Small intestine (tissue), 16 donors: ENCODE measurements around the gene PTPN22. TPM values are rescaled to one million over a fixed set of nuclear protein-coding genes. Genes with fewer than 3 reads are reported as not detected.

Experiments used
- DNase-seq, 2 donors: peaks; one replicate each; pipeline versions ENCODE4 v3.0.0 to v3.0.0-alpha.2; 2013
- FAIRE-seq: peaks from 2 replicates; lab custom pipeline; 2012; peaks lifted over from hg19 to GRCh38; lab: Jason Lieb, UNC
- H3K27ac ChIP-seq, 3 donors: one replicate each; pipeline ENCODE4 v1.5.1; 2013; ENCODE audit warnings: low read length in 2 of 3, mild to moderate bottlenecking in 2 of 3, control low read depth in 1 of 3, inconsistent platforms in 1 of 3, low read depth in 1 of 3, moderate library complexity in 1 of 3
- H3K27me3 ChIP-seq, 3 donors: one replicate each; pipeline ENCODE4 v1.6.1; 2013; ENCODE audit warnings: low read length in 3 of 3, inconsistent platforms in 1 of 3; ENCODE audit not compliant: control insufficient read depth in 3 of 3, insufficient read depth in 3 of 3
- H3K36me3 ChIP-seq, 3 donors: one replicate each; pipeline ENCODE4 v1.6.1; 2013; ENCODE audit warnings: low read length in 3 of 3, inconsistent platforms in 1 of 3, low read depth in 1 of 3, mild to moderate bottlenecking in 1 of 3, moderate library complexity in 1 of 3; ENCODE audit not compliant: control insufficient read depth in 3 of 3, insufficient read depth in 2 of 3
- H3K4me1 ChIP-seq, 3 donors: one replicate each; pipeline ENCODE4 v1.6.1; 2013; ENCODE audit warnings: low read length in 2 of 3, inconsistent platforms in 1 of 3, low read depth in 1 of 3, mild to moderate bottlenecking in 1 of 3, moderate library complexity in 1 of 3; ENCODE audit not compliant: control insufficient read depth in 3 of 3, insufficient read depth in 2 of 3
- H3K4me3 ChIP-seq, 3 donors: one replicate each; pipeline ENCODE4 v1.5.1; 2013; ENCODE audit warnings: low read length in 3 of 3, control low read depth in 1 of 3, inconsistent platforms in 1 of 3, low read depth in 1 of 3, mild to moderate bottlenecking in 1 of 3, moderate library complexity in 1 of 3
- H3K9me3 ChIP-seq, 2 donors: one replicate each; pipeline ENCODE4 v1.6.1; 2013; ENCODE audit warnings: low read depth in 1 of 2, low read length in 1 of 2; ENCODE audit not compliant: control insufficient read depth in 2 of 2, insufficient read depth in 1 of 2
- WGBS, 3 donors: extraction: QIAGEN DNeasy Blood & Tissue Kit; methylation state at CpG; one replicate each; pipeline ENCODE4 v1.1.7; 2013; 5-methylcytosine and 5-hydroxymethylcytosine counted together
- long read RNA-seq, 10 donors: transcript quantifications; one replicate each; lab custom pipeline, GENCODE V29; 2026
- polyA plus RNA-seq, 4 donors: library from polyadenylated mRNA; stranded (reverse) in 3 of 4; unstranded in 1 of 4; fragments of 200-250 nt in 3 of 4; fragments of 120-200 nt in 1 of 4; gene quantifications; one replicate each; pipeline versions ENCODE4 v1.2.1 to v1.2.3, GENCODE V29; 2013
- donor health status: healthy with polysubstance abuse.
- donor health status: control.
- donor health status: control.
- donor health status: Bipolar disorder and iron deficiency.
- donor health status: healthy.

Gene PTPN22
- polyA plus RNA-seq = 10 to 100 TPM in 2 of 4 donors, 1 to 10 TPM in 2; 2.0 to 20.1 (median 8.4) TPM
- long read RNA-seq, donor 1 = 0 reads
- long read RNA-seq, donor 2, partial matches to known transcripts = 0 of 1 reads
- long read RNA-seq, donor 2, other reads (novel, unspliced or antisense) = 0 of 1 reads
- long read RNA-seq, donor 3 = 0 reads
- long read RNA-seq, donor 4 = 0 reads
- long read RNA-seq, donor 5 = 0 reads
- long read RNA-seq, donor 6 = 0 reads
- long read RNA-seq, donor 7 = 0 reads
- long read RNA-seq, donor 8 = 0 reads
- long read RNA-seq, donor 9 = 0 reads
- long read RNA-seq, donor 10 = 0 reads

DNA sequence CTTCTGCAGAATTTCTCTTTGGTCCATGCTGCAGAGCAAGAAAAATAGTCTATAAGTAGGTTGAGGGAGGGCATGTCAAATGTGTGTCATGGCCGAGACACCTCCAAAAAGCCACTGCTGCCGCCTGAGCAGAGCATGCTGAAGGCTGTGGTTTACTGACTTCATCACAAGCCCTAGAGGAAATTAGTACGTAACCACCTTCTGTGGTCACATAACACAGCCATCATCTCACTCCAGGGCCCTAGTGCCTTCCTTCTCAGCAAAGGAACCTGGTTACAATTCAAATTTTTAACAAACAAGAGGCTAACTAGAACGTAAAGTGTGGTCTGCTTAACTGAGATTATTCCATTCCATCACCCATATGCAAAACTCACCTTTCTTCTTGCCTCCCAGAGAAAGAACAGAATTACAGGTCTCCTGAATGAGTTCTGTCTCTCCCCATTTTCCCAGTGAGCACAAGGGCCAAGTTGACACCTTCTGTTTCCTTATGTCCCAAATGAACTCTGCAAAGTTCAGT is at the start of gene PTPN22:
TSS of gene PTPN22 (minus strand) at position 116 of the 517 bp plus-strand sequence.
- Histone ChIP-seq H3K27ac (peak within 1 kb of the TSS in 2 of 3 donors; percentile 74 to 78), H3K4me3 (peak within 1 kb of the TSS in 2 of 3 donors; percentile 13 to 39), H3K9me3 (no peaks in the 10 kb centered on the region), H3K4me1 (peaks cover 4 to 12% (median 12%) of the 10 kb centered on the region in 3 donors), H3K36me3 (peaks cover 0 to 5% (median 0%) of the 10 kb centered on the region in 3 donors), H3K27me3 (no peaks in the 10 kb centered on the region)
- FAIRE-seq (no peak), DNase-seq (peak in 1 of 2 donors; percentile 70)
- WGBS, 3 donors = 66 to 80% (median 71%) methylated on average over 4 of the region's 4 CpGs

DNA sequence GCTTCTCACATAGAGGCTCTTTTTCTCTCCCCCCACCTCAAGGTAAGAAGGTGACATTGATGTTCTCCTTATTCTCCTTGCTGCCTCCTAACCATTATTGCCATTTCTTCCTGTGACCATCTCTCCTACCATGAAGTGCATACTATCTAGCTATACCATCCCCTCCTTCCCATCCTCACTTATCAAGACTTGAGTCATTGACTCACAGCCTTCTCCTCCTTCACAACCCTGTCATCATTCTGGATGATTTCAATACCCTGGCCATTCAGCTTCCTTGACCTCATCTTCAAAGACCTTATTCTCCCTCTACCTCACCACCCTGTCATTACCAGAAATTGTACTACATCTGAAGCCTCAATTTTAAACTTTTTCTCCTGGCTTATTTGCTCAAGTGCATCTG is 46.7 kb upstream of the PTPN22 start:
- Histone ChIP-seq H3K4me1 (no peaks in the 10 kb centered on the region), H3K36me3 (peaks cover 0 to 4% (median 0%) of the 10 kb centered on the region in 3 donors), H3K27me3 (no peaks in the 10 kb centered on the region), H3K4me3 (no peak overlapping the region), H3K27ac (no peak overlapping the region), H3K9me3 (no peaks in the 10 kb centered on the region)
- DNase-seq = no peak
- FAIRE-seq = no peak

DNA sequence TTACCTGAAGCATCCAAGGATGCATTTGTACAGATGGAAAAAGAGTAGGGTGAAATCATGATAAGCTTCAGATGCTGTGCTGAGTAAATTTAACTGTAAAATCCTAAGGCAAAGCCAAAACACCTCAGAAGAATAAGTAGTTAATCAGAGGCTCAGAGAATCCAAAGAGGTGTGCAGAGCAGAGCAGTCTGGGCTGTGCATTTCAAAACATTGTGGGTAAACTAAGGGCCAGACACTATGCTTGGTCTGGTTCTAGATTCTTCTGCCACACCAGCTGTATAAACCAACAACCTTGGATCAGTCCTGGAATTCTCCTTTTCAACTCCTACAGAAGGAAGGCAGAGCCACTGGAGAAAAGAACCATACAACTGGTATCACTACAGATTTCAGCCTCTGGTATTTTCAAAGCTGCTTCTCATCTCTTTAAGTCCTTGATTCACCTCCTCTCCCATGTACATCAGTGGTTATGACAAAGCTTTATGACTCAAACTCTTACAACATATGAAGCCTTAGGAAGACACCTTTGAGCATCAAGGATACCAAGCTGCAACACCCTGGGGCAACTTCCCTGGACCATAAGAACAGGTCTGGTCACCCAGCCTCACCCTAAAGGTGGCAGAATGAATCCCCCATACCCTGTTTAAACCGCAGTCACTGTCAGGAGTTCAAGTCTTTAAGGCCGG is 46.0 kb upstream of the PTPN22 start:
- Histone ChIP-seq H3K9me3 (no peaks in the 10 kb centered on the region), H3K4me3 (no peak overlapping the region), H3K4me1 (peaks cover 0 to 6% (median 0%) of the 10 kb centered on the region in 3 donors), H3K27ac (no peak overlapping the region), H3K36me3 (peaks cover 0 to 9% (median 0%) of the 10 kb centered on the region in 3 donors), H3K27me3 (no peaks in the 10 kb centered on the region)
- no peak for FAIRE-seq
- DNase-seq = no peak
- 88 to 100% (median 88%) methylated on average over 2 of the region's 2 CpGs for WGBS, 3 donors

DNA sequence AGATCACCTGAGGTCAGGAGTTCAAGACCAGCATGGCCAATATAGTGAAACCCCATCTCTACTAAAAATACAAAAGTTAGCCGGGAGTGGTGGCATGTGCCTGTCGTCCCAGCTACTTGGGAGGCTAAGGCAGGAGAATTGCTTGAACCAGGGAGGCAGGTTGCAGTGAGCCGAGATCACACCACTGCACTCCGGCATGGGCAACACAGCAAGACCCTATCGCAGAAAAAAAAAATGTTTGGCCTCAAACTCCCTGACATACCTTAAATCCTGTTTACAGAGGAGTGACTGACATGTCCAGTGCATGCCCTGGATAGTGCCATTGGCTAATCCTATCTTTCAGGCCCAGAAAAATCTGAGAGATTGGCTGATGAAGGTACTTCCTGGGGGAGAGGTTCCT is 45.5 kb upstream of the PTPN22 start:
- Histone ChIP-seq H3K27ac (no peak overlapping the region), H3K4me1 (peaks cover 0 to 8% (median 0%) of the 10 kb centered on the region in 3 donors), H3K4me3 (no peak overlapping the region), H3K27me3 (no peaks in the 10 kb centered on the region), H3K36me3 (peaks cover 0 to 11% (median under 1%) of the 10 kb centered on the region in 3 donors), H3K9me3 (no peaks in the 10 kb centered on the region)
- FAIRE-seq = no peak
- 97 to 98% (median 98%) methylated on average over 5 of the region's 5 CpGs for WGBS, 3 donors
- no peak for DNase-seq

DNA sequence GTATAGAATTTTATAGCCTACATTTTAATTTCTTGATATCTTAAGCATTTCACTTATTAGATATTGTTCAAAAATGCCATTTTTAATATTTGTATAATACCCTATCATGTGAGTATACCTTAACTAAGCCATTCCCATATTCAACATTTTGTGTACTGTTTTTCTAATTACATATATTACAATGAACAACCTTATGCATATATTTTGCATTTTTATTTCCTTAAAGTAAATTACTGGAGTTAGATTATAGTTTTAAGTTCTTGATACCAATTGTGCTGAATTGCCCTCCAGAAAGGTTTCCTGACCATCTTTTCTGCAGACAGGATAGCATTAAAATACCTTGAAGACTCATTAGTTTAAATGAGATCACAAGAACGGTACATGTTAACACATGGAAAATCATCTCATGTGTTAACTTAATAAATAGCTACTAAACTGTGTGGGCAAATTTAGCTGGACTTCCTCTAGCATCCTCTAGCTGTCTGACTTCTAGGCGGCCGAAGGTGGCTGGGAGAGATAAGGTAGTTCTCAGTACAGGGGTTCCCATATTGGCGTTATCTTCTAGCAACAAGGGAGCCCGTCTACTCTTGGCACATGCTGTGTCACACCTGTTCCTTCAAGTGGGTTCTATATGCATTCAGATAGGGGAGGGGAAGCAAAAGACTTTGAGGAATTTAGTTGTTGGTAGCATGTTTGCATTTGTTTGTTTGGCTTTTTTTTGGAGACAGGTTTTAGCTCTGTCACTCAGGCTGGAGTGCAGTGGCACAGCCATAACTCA is 42.6 kb upstream of the PTPN22 start:
- Histone ChIP-seq H3K27me3 (no peaks in the 10 kb centered on the region), H3K4me1 (peaks cover 0 to 8% (median 0%) of the 10 kb centered on the region in 3 donors), H3K9me3 (no peaks in the 10 kb centered on the region), H3K36me3 (peaks cover 0 to 26% (median 2%) of the 10 kb centered on the region in 3 donors), H3K4me3 (no peak overlapping the region), H3K27ac (no peak overlapping the region)
- DNase-seq (no peak), FAIRE-seq (no peak)
- 50 to 73% (median 63%) methylated on average over 5 of the region's 5 CpGs for WGBS, 3 donors

DNA sequence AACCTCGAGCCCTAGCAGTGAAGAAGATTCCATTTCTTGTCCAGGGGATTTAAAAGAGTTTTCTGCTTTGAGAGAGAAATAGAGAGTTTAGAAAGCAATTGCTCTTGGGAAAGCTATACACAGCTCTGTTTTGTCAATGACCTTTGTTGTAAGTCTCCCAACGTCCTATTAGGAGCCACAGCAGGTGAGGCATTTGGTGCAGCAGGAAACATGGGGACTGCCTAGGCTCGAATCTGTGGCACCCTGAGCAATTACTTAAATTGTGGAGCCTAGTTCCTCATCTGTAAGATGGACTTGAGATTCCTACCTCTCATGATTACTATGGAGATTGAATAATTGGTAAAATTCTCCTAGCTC is 41.8 kb upstream of the PTPN22 start:
- Histone ChIP-seq H3K4me1 (peaks cover 0 to 8% (median 0%) of the 10 kb centered on the region in 3 donors), H3K9me3 (no peaks in the 10 kb centered on the region), H3K36me3 (peaks cover 0 to 30% (median 2%) of the 10 kb centered on the region in 3 donors), H3K4me3 (no peak overlapping the region), H3K27me3 (no peaks in the 10 kb centered on the region), H3K27ac (peak overlapping the region in 2 of 3 donors; percentile 57 to 80)
- WGBS, 3 donors = 21 to 42% (median 39%) methylated on average over 3 of the region's 3 CpGs
- no peak for FAIRE-seq
- no peak for DNase-seq

DNA sequence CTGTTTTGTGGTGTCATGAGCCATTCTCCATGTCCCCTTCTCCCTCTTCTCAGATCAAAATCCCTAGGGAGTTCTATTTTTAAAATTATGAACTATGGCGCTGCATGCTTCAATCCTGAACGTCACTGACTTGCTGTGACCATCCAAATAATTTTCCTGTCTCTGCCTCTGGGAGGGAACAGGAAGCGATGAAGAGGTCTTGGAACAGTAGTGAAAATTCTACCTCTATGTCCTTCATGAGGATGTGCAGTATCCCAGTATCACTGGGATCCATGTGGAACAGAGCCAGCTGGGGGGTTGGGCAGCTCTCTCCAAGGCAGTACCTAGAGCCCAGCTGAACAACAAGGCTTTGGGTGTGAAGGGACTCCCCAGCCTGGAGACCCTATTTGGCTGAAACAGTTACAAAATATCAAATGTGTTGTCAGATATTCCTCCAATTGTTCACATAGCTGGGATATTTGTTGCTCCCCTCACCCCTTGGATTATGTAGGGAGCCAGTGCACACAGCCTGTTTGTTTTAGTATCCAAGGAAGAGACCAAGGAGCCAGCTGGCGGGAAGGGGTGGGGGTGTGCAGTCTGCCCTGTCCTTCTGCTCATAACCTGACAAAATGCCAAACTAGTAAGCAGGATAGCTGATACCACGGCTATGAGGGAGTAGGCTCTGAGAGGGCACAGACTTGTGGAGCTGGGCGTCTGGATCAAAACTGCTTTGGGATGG is 41.2 kb upstream of the PTPN22 start:
- H3K27ac ChIP-seq = peak overlapping the region in 2 of 3 donors; percentile 57 to 80
- peaks cover 0 to 32% (median 2%) of the 10 kb centered on the region in 3 donors for H3K36me3 ChIP-seq
- WGBS, 3 donors = 48 to 62% (median 59%) methylated on average over 6 of the region's 6 CpGs
- H3K4me1 ChIP-seq = peaks cover 0 to 8% (median 0%) of the 10 kb centered on the region in 3 donors
- no peak overlapping the region for H3K4me3 ChIP-seq
- H3K9me3 ChIP-seq = no peaks in the 10 kb centered on the region
- DNase-seq (peak in 1 of 2 donors; percentile 22), FAIRE-seq (no peak)
- no peaks in the 10 kb centered on the region for H3K27me3 ChIP-seq
